HG02571 (cell line): Measurements from ENCODE around the gene PPT1.
"Not testable (repeated sequence)": the region's sequence is repeated elsewhere in the genome, so short reads cannot be mapped to it uniquely, and the experiment has no call there.

Source experiments
- ATAC-seq: cut with Tn5 transposase; IDR thresholded peaks from one replicate; pipeline ENCODE4 v1.9.1; 2021; ENCODE audit warnings: mild to moderate bottlenecking, moderate library complexity; ENCODE audit not compliant: unreplicated experiment

Gene PPT1

GRCh38 chr1:40057310-40058030 is 39.6 kb downstream of the PPT1 start:
- ATAC-seq = no peak

- no peak for ATAC-seq
These were observed 40.3 kb downstream of the PPT1 start for GRCh38 chr1:40056519-40057309.

GRCh38 chr1:40053138-40053887 is 43.7 kb downstream of the PPT1 start:
- ATAC-seq = no peak

GRCh38 chr1:40050863-40051262 is 46.2 kb downstream of the PPT1 start:
- ATAC-seq = no peak

GRCh38 chr1:40049725-40050124 is 47.3 kb downstream of the PPT1 start:
- ATAC-seq = no peak

- no peak for ATAC-seq
These were observed 49.3 kb downstream of the PPT1 start for GRCh38 chr1:40047769-40048168.

GRCh38 chr1:40047276-40047675 is 49.8 kb downstream of the PPT1 start:
- no peak for ATAC-seq

GRCh38 chr1:40045766-40046165 is 51.3 kb downstream of the PPT1 start:
- ATAC-seq = no peak

GRCh38 chr1:40045182-40045581 is 51.9 kb downstream of the PPT1 start:
- ATAC-seq = no peak

GRCh38 chr1:40044110-40044509 is 52.9 kb downstream of the PPT1 start:
- no peak for ATAC-seq

GRCh38 chr1:40042341-40042740 is 54.7 kb downstream of the PPT1 start:
- no peak for ATAC-seq

- no peak for ATAC-seq
These were observed 55.6 kb downstream of the PPT1 start for GRCh38 chr1:40041466-40041838.

GRCh38 chr1:40040511-40041465 is 56.3 kb downstream of the PPT1 start, which contains the start of gene CAP1:
Gene CAP1 (plus strand): TSS chr1:40040729. CDS start chr1:40059347, 18,618 bp downstream.
- ATAC-seq = peak; percentile 82

GRCh38 chr1:40039757-40040510 is 57.1 kb downstream of the PPT1 start:
- peak; percentile 56 for ATAC-seq

GRCh38 chr1:40039245-40039756 is 57.8 kb downstream of the PPT1 start:
- ATAC-seq = no peak

- ATAC-seq = no peak
These were observed 58.4 kb downstream of the PPT1 start for GRCh38 chr1:40038697-40039096.

- not testable (repeated sequence) for ATAC-seq
These were observed 59.8 kb downstream of the PPT1 start for GRCh38 chr1:40037254-40037653.

- no peak for ATAC-seq
These were observed 60.5 kb downstream of the PPT1 start for GRCh38 chr1:40036574-40036973.

- no peak for ATAC-seq
These were observed 62.2 kb downstream of the PPT1 start for GRCh38 chr1:40034869-40035268.
